Liver (tissue), 9 donors: ENCODE results near the gene HSD17B1. TPM values are rescaled to one million over a fixed set of nuclear protein-coding genes. Genes with fewer than 3 reads are reported as not detected.
"Not testable (repeated sequence)": the region's sequence is repeated elsewhere in the genome, so short reads cannot be mapped to it uniquely, and the experiment has no call there.

Experiments used
- DNase-seq: peaks from one replicate; pipeline ENCODE4 v3.0.0-alpha.2; 2017; ENCODE audit warnings: low spot score
- H3K27ac ChIP-seq, 2 donors: one replicate each; pipeline ENCODE4 v1.7.0; 2013; ENCODE audit warnings: inconsistent platforms in 2 of 2, low read length in 2 of 2, control low read depth in 1 of 2, low read depth in 1 of 2, mild to moderate bottlenecking in 1 of 2
- H3K27me3 ChIP-seq, 4 donors: one replicate each; pipeline versions ENCODE4 v1.6.1 to v1.7.0; 2013; ENCODE audit warnings: low read length in 3 of 4, inconsistent platforms in 1 of 4, mild to moderate bottlenecking in 1 of 4, moderate library complexity in 1 of 4; ENCODE audit not compliant: control insufficient read depth in 4 of 4, insufficient read depth in 4 of 4
- H3K36me3 ChIP-seq, 4 donors: one replicate each; pipeline versions ENCODE4 v1.6.1 to v1.7.0; 2013; ENCODE audit warnings: low read length in 3 of 4, mild to moderate bottlenecking in 3 of 4, low read depth in 1 of 4, moderate library complexity in 1 of 4; ENCODE audit not compliant: control insufficient read depth in 4 of 4, insufficient read depth in 3 of 4
- H3K4me1 ChIP-seq, 4 donors: one replicate each; pipeline versions ENCODE4 v1.6.1 to v1.7.0; 2013; ENCODE audit warnings: low read length in 3 of 4, mild to moderate bottlenecking in 3 of 4, moderate library complexity in 1 of 4; ENCODE audit not compliant: control insufficient read depth in 4 of 4, insufficient read depth in 4 of 4
- H3K4me3 ChIP-seq, 3 donors: one replicate each; pipeline versions ENCODE4 v1.6.1 to v1.7.0; 2013; ENCODE audit warnings: low read length in 3 of 3, control low read depth in 1 of 3, low read depth in 1 of 3, mild to moderate bottlenecking in 1 of 3
- H3K9ac ChIP-seq, 2 donors: one replicate each; pipeline ENCODE4 v1.7.0; 2013; ENCODE audit warnings: low read length in 2 of 2, mild to moderate bottlenecking in 2 of 2, moderate library complexity in 2 of 2, control low read depth in 1 of 2, low read depth in 1 of 2
- H3K9me3 ChIP-seq, 4 donors: one replicate each; pipeline versions ENCODE4 v1.6.1 to v1.7.0; 2013; ENCODE audit warnings: low read length in 3 of 4; ENCODE audit not compliant: control insufficient read depth in 4 of 4
- ATF3 ChIP-seq: IDR thresholded peaks from 2 replicates; pipeline ENCODE4 v1.6.1; 2016; ENCODE audit warnings: antibody characterized with exemption
- CTCF ChIP-seq: fragments of 150-350 bp; IDR thresholded peaks from 2 replicates; pipeline ENCODE4 v1.5.1; 2017; ENCODE audit warnings: improper control_type of control experiment, low read depth, low read length; ENCODE audit not compliant: missing input control
- EGR1 ChIP-seq, 2 donors: IDR thresholded peaks; 2 replicates each; pipeline ENCODE4 v1.6.1; 2016 to 2018; ENCODE audit warnings: antibody characterized with exemption in 2 of 2, low read depth in 2 of 2
- FOXA1 ChIP-seq: IDR thresholded peaks from 2 replicates; pipeline ENCODE4 v1.6.1; 2016; ENCODE audit warnings: antibody characterized with exemption
- FOXA2 ChIP-seq: IDR thresholded peaks from 2 replicates; pipeline ENCODE4 v1.6.1; 2016; ENCODE audit warnings: antibody characterized with exemption
- GABPA ChIP-seq, 2 donors: IDR thresholded peaks in 1 of 2; conservative IDR thresholded peaks in 1 of 2; 2 replicates each; pipeline ENCODE4 v1.6.1; 2016; ENCODE audit warnings: antibody characterized with exemption in 2 of 2, mild to moderate bottlenecking in 1 of 2, moderate library complexity in 1 of 2
- HNF4A ChIP-seq, 2 donors: conservative IDR thresholded peaks; 2 replicates each; pipeline ENCODE4 v1.6.1; 2016; ENCODE audit warnings: antibody characterized with exemption in 2 of 2, mild to moderate bottlenecking in 2 of 2
- HNF4G ChIP-seq: IDR thresholded peaks from 2 replicates; pipeline ENCODE4 v1.6.1; 2016; ENCODE audit warnings: antibody characterized with exemption
- JUND ChIP-seq, 2 donors: IDR thresholded peaks; 2 replicates each; pipeline ENCODE4 v1.6.1; 2016; ENCODE audit warnings: antibody characterized with exemption in 2 of 2
- MAX ChIP-seq: IDR thresholded peaks from 2 replicates; pipeline ENCODE4 v1.6.1; 2016; ENCODE audit warnings: antibody characterized with exemption
- NR2F2 ChIP-seq: IDR thresholded peaks from 2 replicates; pipeline ENCODE4 v1.6.1; 2016; ENCODE audit warnings: antibody characterized with exemption
- RAD21 ChIP-seq, 2 donors: IDR thresholded peaks; 2 replicates each; pipeline ENCODE4 v1.6.1; 2016; ENCODE audit warnings: antibody characterized with exemption in 2 of 2, mild to moderate bottlenecking in 2 of 2
- REST ChIP-seq: IDR thresholded peaks from 2 replicates; pipeline ENCODE4 v1.6.1; 2016; ENCODE audit warnings: antibody characterized with exemption, mild to moderate bottlenecking
- RXRA ChIP-seq, 2 donors: IDR thresholded peaks; 2 replicates each; pipeline ENCODE4 v1.6.1; 2017 to 2018; ENCODE audit warnings: antibody characterized with exemption in 2 of 2, mild to moderate bottlenecking in 1 of 2
- SP1 ChIP-seq: IDR thresholded peaks from 2 replicates; pipeline ENCODE4 v1.6.1; 2018; ENCODE audit warnings: antibody characterized with exemption, mild to moderate bottlenecking
- TAF1 ChIP-seq: conservative IDR thresholded peaks from 2 replicates; pipeline ENCODE4 v1.6.1; 2016; ENCODE audit warnings: antibody characterized with exemption, mild to moderate bottlenecking
- YY1 ChIP-seq: IDR thresholded peaks from 2 replicates; pipeline ENCODE4 v1.6.1; 2016; ENCODE audit warnings: antibody characterized with exemption, mild to moderate bottlenecking
- ZBTB33 ChIP-seq: IDR thresholded peaks from 2 replicates; pipeline ENCODE4 v1.6.1; 2016; ENCODE audit warnings: antibody characterized with exemption
- WGBS: extraction: QIAGEN DNeasy Blood & Tissue Kit; methylation state at CpG from one replicate; pipeline ENCODE4 v1.1.7; 2013; 5-methylcytosine and 5-hydroxymethylcytosine counted together
- polyA plus RNA-seq, 2 donors: library from polyadenylated mRNA; stranded (reverse) in 1 of 2; unstranded in 1 of 2; fragments of 200-250 nt in 1 of 2; fragments of >200 nt in 1 of 2; fragmentation: Nextera tagmentation in 1 of 2; extraction: Ambion mirVana in 1 of 2; gene quantifications; one replicate each; pipeline versions ENCODE4 v1.2.1 to v1.2.3, GENCODE V29; 2013 to 2015
- total RNA-seq, 2 donors: library from RNA; depleted of rRNA; stranded (reverse); fragments of >200 nt; gene quantifications; one replicate each; pipeline ENCODE4 v1.2.3, GENCODE V29; 2014
- donor health status: healthy.
- donor health status: healthy.
- donor health status: healthy.
- donor health status: healthy.
- donor health status: healthy.

Gene HSD17B1
- total RNA-seq (1 to 10 TPM in 1 of 2 donors, under 1 TPM in 1; 0.67 to 1.0 TPM), polyA plus RNA-seq (1 to 10 TPM; 1.0 to 1.8 TPM)

- WGBS, result 95% methylated on average over 15 of the region's 15 CpGs
- not testable (repeated sequence) for H3K27me3 ChIP-seq, H3K9ac ChIP-seq, H3K9me3 ChIP-seq, DNase-seq, H3K36me3 ChIP-seq
- Histone ChIP-seq H3K4me3 (peak within 1 kb of the TSS in 2 of 3 donors; percentile 71), H3K27ac (peak within 1 kb of the TSS; percentile 88 to 93), H3K4me1 (peaks cover 5 to 31% (median 18%) of the 10 kb centered on the region in 4 donors)
Observed at GRCh38 chr17:42552736-42553135, at the start of gene HSD17B1. TSS of gene HSD17B1 (plus strand) at chr17:42552923. CDS start at chr17:42552934, 11 bp downstream.

GRCh38 chr17:42502926-42503325 is 49.8 kb upstream of the HSD17B1 start:
- TF ChIP-seq NR2F2 (no peak), FOXA1 (no peak), HNF4A (conservative IDR thresholded peaks at IDR 0.05) (no peak), HNF4G (no peak), RAD21 (IDR thresholded peaks at IDR 0.05) (no peak), REST (no peak), EGR1 (IDR thresholded peaks at IDR 0.05; ENCODE audit: low read depth in 2 of 2) (no peak), ZBTB33 (no peak), MAX (no peak), GABPA (IDR thresholded peaks at IDR 0.05 in 1 of 2, conservative IDR thresholded peaks at IDR 0.05 in 1 of 2) (no peak), ATF3 (no peak), SP1 (no peak), YY1 (no peak), FOXA2 (no peak), TAF1 (no peak), CTCF (no peak), RXRA (IDR thresholded peaks at IDR 0.05) (no peak), JUND (IDR thresholded peaks at IDR 0.05) (no peak)
- H3K9me3 ChIP-seq, result no peaks in the 10 kb centered on the region
- DNase-seq, result no peak
- no peaks in the 10 kb centered on the region for H3K27me3 ChIP-seq
- no peak overlapping the region for H3K27ac ChIP-seq
- no peak overlapping the region for H3K9ac ChIP-seq
- no peaks in the 10 kb centered on the region for H3K4me1 ChIP-seq
- no peak overlapping the region for H3K4me3 ChIP-seq
- WGBS, result 95% methylated on average over 1 of the region's 1 CpG
- peaks cover 7 to 68% (median 43%) of the 10 kb centered on the region in 4 donors for H3K36me3 ChIP-seq
